IMR-90 (cell line): ENCODE data around the gene POLR1D. TPM values are rescaled to one million over a fixed set of nuclear protein-coding genes. Genes with fewer than 3 reads are reported as not detected.

ENCODE experiments used
- ATAC-seq: fragments of 200-7000 bp; cut with Tn5 transposase; 2 replicates; pipeline ENCODE4 v1.9.1; 2020; ENCODE audit warnings: low read depth, mild to moderate bottlenecking, moderate library complexity
- BruUV-seq: library from RNA; stranded (reverse); fragments of 400-500 nt; replicated peaks from 2 replicates; lab custom pipeline; 2021; lab: Mats Ljungman, UMichigan
- CTCF ChIA-PET: fragments of 300-600 bp; formaldehyde crosslinking; extraction: SDS; loops from one replicate; lab custom pipeline; 2021; ENCODE audit warnings: antibody characterized with exemption; lab: Yijun Ruan, JAX
- POLR2A ChIA-PET: fragments of 300-600 bp; sonication (Branson Sonifier 250); formaldehyde crosslinking; loops from one replicate; lab custom pipeline; 2022; ENCODE audit warnings: antibody characterized with exemption; ENCODE audit not compliant: unreplicated experiment; lab: Charles Lee
- DNase-seq: peaks from one replicate; pipeline ENCODE4 v3.0.0; 2013
- H2AFZ ChIP-seq: replicated peaks from 2 replicates; pipeline ENCODE3; 2013; ENCODE audit warnings: low read length, mild to moderate bottlenecking; ENCODE audit not compliant: poor library complexity
- H2AK5ac ChIP-seq: 2 replicates; pipeline ENCODE4 v1.6.1; 2013; ENCODE audit warnings: low read depth, low read length, inconsistent platforms
- H2AK9ac ChIP-seq: replicated peaks from 2 replicates; pipeline ENCODE3; 2013; ENCODE audit warnings: mild to moderate bottlenecking, low read depth, low read length, moderate library complexity; ENCODE audit not compliant: poor library complexity
- H2BK120ac ChIP-seq: 2 replicates; pipeline ENCODE4 v1.6.1; 2013; ENCODE audit warnings: low read depth, low read length, inconsistent platforms
- H2BK15ac ChIP-seq: 3 replicates; pipeline ENCODE4 v1.6.1; 2013; ENCODE audit warnings: low read depth, low read length, inconsistent platforms
- H2BK20ac ChIP-seq: 2 replicates; pipeline ENCODE4 v1.6.1; 2013; ENCODE audit warnings: low read depth, mild to moderate bottlenecking, inconsistent platforms, low read length, moderate library complexity
- H2BK5ac ChIP-seq: 2 replicates; pipeline ENCODE4 v1.6.1; 2013; ENCODE audit warnings: mild to moderate bottlenecking, low read depth, low read length, inconsistent platforms; ENCODE audit not compliant: poor library complexity, severe bottlenecking
- H3K14ac ChIP-seq: replicated peaks from 2 replicates; pipeline ENCODE4 v1.6.1; 2013; ENCODE audit warnings: low read depth, low read length, inconsistent platforms
- H3K18ac ChIP-seq: 2 replicates; pipeline ENCODE4 v1.6.1; 2013; ENCODE audit warnings: low read depth, low read length, control low read depth
- H3K23ac ChIP-seq: 2 replicates; pipeline ENCODE4 v1.6.1; 2013; ENCODE audit warnings: low read depth, low read length, inconsistent platforms
- H3K27ac ChIP-seq: 2 replicates; pipeline ENCODE4 v1.5.1; 2013; ENCODE audit warnings: mild to moderate bottlenecking, control low read depth, low read length; ENCODE audit not compliant: insufficient read depth
- H3K27me3 ChIP-seq: 2 replicates; pipeline ENCODE4 v1.6.1; 2013; ENCODE audit warnings: low read length; ENCODE audit not compliant: control insufficient read depth, insufficient read depth
- H3K36me3 ChIP-seq: 2 replicates; pipeline ENCODE4 v1.6.1; 2013; ENCODE audit warnings: low read length, mixed read lengths; ENCODE audit not compliant: control insufficient read depth, insufficient read depth
- H3K4ac ChIP-seq: 2 replicates; pipeline ENCODE4 v1.6.1; 2013; ENCODE audit warnings: low read depth, low read length, inconsistent platforms
- H3K4me1 ChIP-seq: 2 replicates; pipeline ENCODE4 v1.6.1; 2013; ENCODE audit warnings: low read length, mixed read lengths; ENCODE audit not compliant: control insufficient read depth, insufficient read depth
- H3K4me2 ChIP-seq: 2 replicates; pipeline ENCODE4 v1.6.1; 2013; ENCODE audit warnings: low read depth, mild to moderate bottlenecking, control low read depth, low read length, moderate library complexity
- H3K4me3 ChIP-seq: 2 replicates; pipeline ENCODE4 v1.5.1; 2013; ENCODE audit warnings: low read depth, mild to moderate bottlenecking, control low read depth, low read length, moderate library complexity; ENCODE audit not compliant: insufficient read depth
- H3K56ac ChIP-seq: 2 replicates; pipeline ENCODE4 v1.6.1; 2013; ENCODE audit warnings: low read length, inconsistent platforms; ENCODE audit not compliant: insufficient read depth; ENCODE audit errors: extremely low read depth
- H3K79me1 ChIP-seq, 2 experiments: 2 replicates each; pipeline ENCODE4 v1.6.1; 2013; ENCODE audit warnings: low read length in 2 of 2, inconsistent platforms in 1 of 2, low read depth in 1 of 2
- H3K9ac ChIP-seq: 2 replicates; pipeline ENCODE4 v1.6.1; 2013; ENCODE audit warnings: low read depth, low read length, control low read depth
- H3K9me1 ChIP-seq: 2 replicates; pipeline ENCODE4 v1.6.1; 2013; ENCODE audit warnings: low read length, inconsistent platforms; ENCODE audit not compliant: insufficient read depth
- H3K9me3 ChIP-seq: 2 replicates; pipeline ENCODE4 v1.6.1; 2013; ENCODE audit warnings: low read length; ENCODE audit not compliant: control insufficient read depth, insufficient read depth
- H4K20me1 ChIP-seq: 2 replicates; pipeline ENCODE4 v1.6.1; 2013; ENCODE audit warnings: low read length, inconsistent platforms; ENCODE audit not compliant: insufficient read depth
- H4K5ac ChIP-seq: 2 replicates; pipeline ENCODE4 v1.6.1; 2013; ENCODE audit warnings: mild to moderate bottlenecking, low read depth, low read length, control low read depth
- H4K8ac ChIP-seq, 2 experiments: 2 replicates each; pipeline ENCODE4 v1.6.1; 2013; ENCODE audit warnings: low read depth in 2 of 2, low read length in 2 of 2, control low read depth in 1 of 2, inconsistent platforms in 1 of 2
- H4K91ac ChIP-seq: 2 replicates; pipeline ENCODE4 v1.6.1; 2013; ENCODE audit warnings: low read depth, low read length, inconsistent platforms; ENCODE audit not compliant: insufficient read depth
- BHLHE40 ChIP-seq: fragments of 150-350 bp; IDR thresholded peaks from 2 replicates; pipeline ENCODE4 v1.6.1; 2016; ENCODE audit warnings: mild to moderate bottlenecking, low read depth, low read length
- FOS ChIP-seq: fragments of 150-350 bp; IDR thresholded peaks from 2 replicates; pipeline ENCODE4 v1.6.1; 2016; ENCODE audit warnings: low read depth, low read length
- MAFK ChIP-seq: IDR thresholded peaks from 2 replicates; pipeline ENCODE4 v1.6.1; 2012; ENCODE audit warnings: low read depth, low read length, improper control_type of control experiment
- MAZ ChIP-seq: IDR thresholded peaks from 2 replicates; pipeline ENCODE4 v1.6.1; 2012; ENCODE audit warnings: low read depth, mild to moderate bottlenecking, low read length, improper control_type of control experiment, moderate library complexity, borderline replicate concordance
- NFE2L2 ChIP-seq: fragments of 150-350 bp; IDR thresholded peaks from 2 replicates; pipeline ENCODE4 v1.6.1; 2016; ENCODE audit warnings: low read depth, mild to moderate bottlenecking, low read length
- POLR2A ChIP-seq: IDR thresholded peaks from 2 replicates; pipeline ENCODE4 v1.6.1; 2012; ENCODE audit warnings: mild to moderate bottlenecking, low read depth, low read length
- SMC3 ChIP-seq: fragments of 150-350 bp; IDR thresholded peaks from 2 replicates; pipeline ENCODE4 v1.6.1; 2016; ENCODE audit warnings: low read depth, mild to moderate bottlenecking, antibody characterized with exemption, low read length, moderate library complexity
- USF2 ChIP-seq: fragments of 150-350 bp; IDR thresholded peaks from 2 replicates; pipeline ENCODE4 v1.6.1; 2017; ENCODE audit warnings: mild to moderate bottlenecking, antibody characterized with exemption, low read length, low read depth
- WGBS, 2 experiments: methylation state at CpG; one replicate each; pipeline versions ENCODE4 v1.1.5 to v1.1.7; 2013; ENCODE audit warnings: missing lambda C conversion rate in 2 of 2; ENCODE audit not compliant: insufficient read length in 1 of 2; ENCODE audit errors: extremely low coverage in 2 of 2; 5-methylcytosine and 5-hydroxymethylcytosine counted together
- dilution Hi-C: fragments of 300-500 bp; cut with HindIII; formaldehyde crosslinking; loops from one replicate; pipeline ENCODE4 v1.14.3; 2018; ENCODE audit warnings: low sequenced_read_pairs; ENCODE audit not compliant: unreplicated experiment
- in situ Hi-C: fragments of 300-500 bp; cut with MboI; formaldehyde crosslinking; loops from 3 replicates; pipeline ENCODE4 v1.14.3; 2019; ENCODE audit warnings: low sequenced_read_pairs, inconsistent platforms, mixed read lengths
- intact Hi-C: fragments of 100-400 bp; cut with micrococcal nuclease; formaldehyde crosslinking; loops from 2 replicates; pipeline ENCODE4 v1.10.0; 2022
- polyA plus RNA-seq, 3 experiments: library from polyadenylated mRNA; depleted of rRNA; stranded (reverse); fragments of >200 nt; gene quantifications; 2 replicates each; pipeline ENCODE4 v1.2.3, GENCODE V29; 2012; ENCODE audit warnings: low replicate concordance in 1 of 3
- total RNA-seq: library from RNA; depleted of rRNA; stranded (reverse); fragments of >200 nt; gene quantifications from 2 replicates; pipeline ENCODE4 v1.2.3, GENCODE V29; 2012

Gene POLR1D
- total and polyA plus RNA-seq, 2 of the 4 experiments (the other 2 are of a cell fraction): 65.4 to 110 TPM

- Histone ChIP-seq H4K20me1 (no peaks in the 10 kb centered on the region; the same call in 1 of the 2 replicates), H2BK5ac (no peak overlapping the region), H3K9ac (no peak overlapping the region), H4K5ac (no peak overlapping the region), H2AK9ac (no peak overlapping the region), H3K36me3 (peaks cover 2% of the 10 kb centered on the region), H2AK5ac (no peak overlapping the region), H3K56ac (no peak overlapping the region), H2AFZ (no peak overlapping the region), H3K14ac (no peak overlapping the region), H2BK20ac (no peak overlapping the region), H4K91ac (no peak overlapping the region), H2BK15ac (no peak overlapping the region), H3K9me3 (no peaks in the 10 kb centered on the region), H3K18ac (no peak overlapping the region), H3K4me3 (no peak overlapping the region), H3K4me1 (peaks cover 5% of the 10 kb centered on the region), H3K4ac (no peak overlapping the region), H2BK120ac (no peak overlapping the region), H3K79me1 (peaks cover 28 to 40% of the 10 kb centered on the region in 2 experiments), H3K9me1 (peaks cover 10% of the 10 kb centered on the region; the same call in 1 of the 2 replicates), H3K27me3 (no peaks in the 10 kb centered on the region), H4K8ac (no peak overlapping the region), H3K23ac (no peak overlapping the region), H3K27ac (no peak overlapping the region), H3K4me2 (no peak overlapping the region)
- TF ChIP-seq MAZ (no peak), BHLHE40 (no peak), MAFK (no peak), SMC3 (no peak), FOS (no peak), POLR2A (no peak), USF2 (no peak), NFE2L2 (no peak)
- DNase-seq: no peak
- dilution Hi-C loops (no loop called here), intact Hi-C loops (no loop called here), in situ Hi-C loops (no loop called here)
- no CpG with 5 or more reads among the region's 6 CpGs for WGBS, 2 experiments
- ATAC-seq: no peak
- POLR2A ChIA-PET: no interaction called here
- CTCF ChIA-PET: no interaction called here
- BruUV-seq: no TSS peak
These were observed 38.8 kb downstream of the POLR1D start for GRCh38 chr13:27660511-27660910.
